Suprapubic skin (tissue), 4 donors: Measurements from ENCODE around the gene MRC2. TPM values are rescaled to one million over a fixed set of nuclear protein-coding genes. Genes with fewer than 3 reads are reported as not detected.

ENCODE experiments used
- DNase-seq, 2 donors: peaks; one replicate each; pipeline ENCODE4 v3.0.0-alpha.2; 2019; ENCODE audit warnings: low spot score in 2 of 2
- H3K27ac ChIP-seq: fragments of 200-600 bp; sonication (generic); one replicate; pipeline ENCODE4 v1.5.1; 2019
- H3K27me3 ChIP-seq: fragments of 200-600 bp; sonication (generic); one replicate; pipeline ENCODE4 v1.5.1; 2019
- H3K36me3 ChIP-seq: fragments of 200-600 bp; sonication (generic); one replicate; pipeline ENCODE4 v1.5.1; 2019
- H3K4me1 ChIP-seq: fragments of 200-600 bp; sonication (generic); one replicate; pipeline ENCODE4 v1.5.1; 2019
- H3K4me3 ChIP-seq: fragments of 200-600 bp; sonication (generic); one replicate; pipeline ENCODE4 v1.5.1; 2019; ENCODE audit warnings: mild to moderate bottlenecking
- H3K9me3 ChIP-seq: fragments of 200-600 bp; sonication (generic); one replicate; pipeline ENCODE4 v1.5.1; 2019
- CTCF ChIP-seq, 2 donors: fragments of 200-600 bp in 1 of 2; fragments of 450-650 bp in 1 of 2; sonication (generic) in 1 of 2; IDR thresholded peaks; one replicate each; pipeline ENCODE4 v1.5.1; 2016 to 2019; ENCODE audit warnings: antibody characterized with exemption in 2 of 2, mild to moderate bottlenecking in 1 of 2, moderate library complexity in 1 of 2
- EP300 ChIP-seq: sonication (generic); formaldehyde crosslinking; IDR thresholded peaks from one replicate; pipeline ENCODE4 v1.6.1; 2017; ENCODE audit warnings: antibody characterized with exemption
- POLR2A ChIP-seq, 2 donors: fragments of 450-650 bp; IDR thresholded peaks; one replicate each; pipeline ENCODE4 v1.6.1; 2017; ENCODE audit warnings: antibody characterized with exemption in 2 of 2, mild to moderate bottlenecking in 2 of 2, moderate library complexity in 2 of 2
- POLR2AphosphoS5 ChIP-seq, 3 donors: sonication (generic); formaldehyde crosslinking; IDR thresholded peaks; one replicate each; pipeline ENCODE4 v1.6.1; 2017; ENCODE audit warnings: antibody characterized with exemption in 3 of 3
- WGBS: methylation state at CpG from one replicate; pipeline ENCODE4 v1.1.5; 2018; 5-methylcytosine and 5-hydroxymethylcytosine counted together
- total RNA-seq, 4 donors: library from RNA; depleted of rRNA; stranded (reverse); fragments of >200 nt; gene quantifications; one replicate each; pipeline ENCODE4 v1.1.0, GENCODE V29; 2016

Gene MRC2
- total RNA-seq, 4 donors from 2014 or later: 31.4 to 55.2 (median 37.1) TPM

GRCh38 chr17:62666801-62667591 is 39.5 kb downstream of the MRC2 start:
- no peak overlapping the region for H3K4me3 ChIP-seq
- H3K36me3 ChIP-seq: peaks cover 7% of the 10 kb centered on the region
- no peaks in the 10 kb centered on the region for H3K9me3 ChIP-seq
- DNase-seq: no peak
- TF ChIP-seq EP300 (no peak), POLR2AphosphoS5 (IDR thresholded peaks at IDR 0.05) (no peak), POLR2A (IDR thresholded peaks at IDR 0.05) (no peak), CTCF (IDR thresholded peaks at IDR 0.05) (no peak)
- no peaks in the 10 kb centered on the region for H3K27me3 ChIP-seq
- H3K27ac ChIP-seq: no peak overlapping the region
- peaks cover 39% of the 10 kb centered on the region for H3K4me1 ChIP-seq
- 75% methylated on average over 18 of the region's 40 CpGs for WGBS

DNA sequence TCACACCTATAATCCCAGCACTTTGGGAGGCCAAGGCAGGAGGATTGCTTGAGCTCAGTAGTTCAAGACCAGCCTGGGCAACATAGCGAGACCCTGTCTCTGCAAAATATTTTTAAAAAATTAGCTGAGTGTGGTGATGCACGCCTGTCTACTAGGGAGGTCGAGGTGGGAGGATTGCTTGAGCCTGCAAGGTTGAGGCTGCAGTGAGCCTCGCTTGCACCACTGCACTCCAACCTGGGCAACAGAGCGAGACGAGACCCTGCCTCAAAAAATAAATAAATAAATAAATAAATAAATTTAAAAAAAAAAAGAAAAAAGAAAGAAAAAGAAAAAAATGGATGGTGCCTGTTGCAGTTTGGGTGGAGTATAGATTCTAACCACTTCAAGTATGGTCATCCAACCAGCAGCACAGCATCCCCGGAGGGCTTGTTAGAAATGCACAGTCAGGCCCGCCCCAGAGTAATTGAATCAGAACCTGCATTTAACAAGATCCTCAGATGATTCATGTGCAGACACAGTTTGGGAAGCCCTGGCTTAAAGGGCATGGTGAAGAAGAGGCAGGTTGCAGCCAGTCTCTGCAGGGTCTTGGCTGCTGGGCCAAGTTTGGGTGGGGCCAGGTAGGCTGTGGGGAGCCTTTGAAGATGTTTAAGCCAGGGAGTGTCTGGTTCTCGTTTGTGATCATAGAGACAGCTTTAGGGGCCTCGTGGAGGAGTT is 40.8 kb downstream of the MRC2 start:
- peaks cover 50% of the 10 kb centered on the region for H3K4me1 ChIP-seq
- TF ChIP-seq CTCF (IDR thresholded peaks at IDR 0.05) (no peak), POLR2AphosphoS5 (IDR thresholded peaks at IDR 0.05) (peak in 1 of 3 donors; percentile 33)
- H3K9me3 ChIP-seq: no peaks in the 10 kb centered on the region
- H3K36me3 ChIP-seq: peaks cover 7% of the 10 kb centered on the region
- peak in 1 of 2 donors; percentile 72 for DNase-seq
- WGBS: 55% methylated on average over 10 of the region's 10 CpGs
- no peaks in the 10 kb centered on the region for H3K27me3 ChIP-seq
- H3K27ac ChIP-seq: peak overlapping the region; percentile 75
- no peak overlapping the region for H3K4me3 ChIP-seq

- DNase-seq: peak in 1 of 2 donors; percentile 78
- WGBS: 58% methylated on average over 24 of the region's 24 CpGs
- peak overlapping the region; percentile 75 for H3K27ac ChIP-seq
These were observed 42.8 kb downstream of the MRC2 start for GRCh38 chr17:62670202-62670821.

DNA sequence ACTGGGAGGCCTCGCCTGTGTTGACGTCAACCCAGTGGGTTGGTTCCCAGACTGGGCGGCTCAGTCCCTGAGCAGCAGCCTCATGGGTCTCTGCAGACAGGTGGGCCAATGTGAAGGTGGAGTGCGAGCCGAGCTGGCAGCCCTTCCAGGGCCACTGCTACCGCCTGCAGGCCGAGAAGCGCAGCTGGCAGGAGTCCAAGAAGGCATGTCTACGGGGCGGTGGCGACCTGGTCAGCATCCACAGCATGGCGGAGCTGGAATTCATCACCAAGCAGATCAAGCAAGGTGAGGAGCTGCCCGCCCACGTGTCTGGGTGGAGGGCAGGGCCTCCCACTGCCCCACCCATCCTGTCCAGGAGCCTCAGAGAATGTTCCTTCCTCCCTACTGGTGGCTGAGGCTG is 44.1 kb downstream of the MRC2 start:
- peak in 1 of 2 donors; percentile 80 for DNase-seq
- no peaks in the 10 kb centered on the region for H3K27me3 ChIP-seq
- no peaks in the 10 kb centered on the region for H3K9me3 ChIP-seq
- H3K27ac ChIP-seq: peak overlapping the region; percentile 75
- H3K4me1 ChIP-seq: peaks cover 62% of the 10 kb centered on the region
- WGBS: 64% methylated on average over 8 of the region's 14 CpGs
- TF ChIP-seq EP300 (no peak), CTCF (IDR thresholded peaks at IDR 0.05) (no peak), POLR2AphosphoS5 (IDR thresholded peaks at IDR 0.05) (no peak), POLR2A (IDR thresholded peaks at IDR 0.05) (no peak)
- H3K36me3 ChIP-seq: peaks cover 16% of the 10 kb centered on the region
- no peak overlapping the region for H3K4me3 ChIP-seq

More at GRCh38 chr17:62670202-62670821, 42.8 kb downstream of the MRC2 start:
- H3K36me3 ChIP-seq: peaks cover 10% of the 10 kb centered on the region
- H3K9me3 ChIP-seq: no peaks in the 10 kb centered on the region
- H3K4me3 ChIP-seq: no peak overlapping the region
- TF ChIP-seq EP300: no peak
- TF ChIP-seq CTCF (IDR thresholded peaks at IDR 0.05): no peak
- no peak for TF ChIP-seq POLR2A (IDR thresholded peaks at IDR 0.05)
- TF ChIP-seq POLR2AphosphoS5 (IDR thresholded peaks at IDR 0.05): peak in 1 of 3 donors; percentile 57
- H3K4me1 ChIP-seq: peaks cover 61% of the 10 kb centered on the region
- H3K27me3 ChIP-seq: no peaks in the 10 kb centered on the region

- TF ChIP-seq POLR2A (IDR thresholded peaks at IDR 0.05): no peak
- TF ChIP-seq EP300: no peak
- TF ChIP-seq CTCF (IDR thresholded peaks at IDR 0.05): no peak
- no peak for TF ChIP-seq POLR2AphosphoS5 (IDR thresholded peaks at IDR 0.05)
- WGBS: 90% methylated on average over 4 of the region's 4 CpGs
These were observed 45.5 kb downstream of the MRC2 start for GRCh38 chr17:62672957-62673356.

More at GRCh38 chr17:62672957-62673356, 45.5 kb downstream of the MRC2 start:
- no peaks in the 10 kb centered on the region for H3K9me3 ChIP-seq
- no peaks in the 10 kb centered on the region for H3K27me3 ChIP-seq
- H3K4me1 ChIP-seq: peaks cover 62% of the 10 kb centered on the region
- H3K36me3 ChIP-seq: peaks cover 23% of the 10 kb centered on the region
- no peak overlapping the region for H3K4me3 ChIP-seq
- peak in 1 of 2 donors; percentile 49 for DNase-seq
- H3K27ac ChIP-seq: no peak overlapping the region
